GM21526 (cell line): ENCODE results near the gene RAB27A.
"Not testable (repeated sequence)": the region's sequence is repeated elsewhere in the genome, so short reads cannot be mapped to it uniquely, and the experiment has no call there.

ENCODE experiments used
- ATAC-seq: cut with Tn5 transposase; IDR thresholded peaks from one replicate; pipeline ENCODE4 v1.9.1; 2021; ENCODE audit warnings: moderate library complexity; ENCODE audit not compliant: unreplicated experiment, low FRiP score

RAB27A gene

GRCh38 chr15:55253580-55253979 lies 36.0 kb downstream of the RAB27A start:
- no peak for ATAC-seq

- not testable (repeated sequence) for ATAC-seq
These were observed 37.4 kb downstream of the RAB27A start for GRCh38 chr15:55252201-55252600.

- ATAC-seq = no peak
These were observed 38.7 kb downstream of the RAB27A start for GRCh38 chr15:55250941-55251340.

- no peak for ATAC-seq
These were observed 39.2 kb downstream of the RAB27A start for GRCh38 chr15:55250392-55250791.

GRCh38 chr15:55249885-55250284 lies 39.7 kb downstream of the RAB27A start:
- not testable (repeated sequence) for ATAC-seq

GRCh38 chr15:55248895-55249294 lies 40.7 kb downstream of the RAB27A start:
- ATAC-seq = no peak

GRCh38 chr15:55247766-55248427 lies 41.7 kb downstream of the RAB27A start:
- ATAC-seq = no peak

GRCh38 chr15:55247311-55247710 lies 42.3 kb downstream of the RAB27A start:
- ATAC-seq = no peak

- ATAC-seq = no peak
These were observed 43.0 kb downstream of the RAB27A start for GRCh38 chr15:55246567-55246966.

GRCh38 chr15:55245059-55245458 lies 44.6 kb downstream of the RAB27A start:
- no peak for ATAC-seq

GRCh38 chr15:55241891-55242290 lies 47.7 kb downstream of the RAB27A start:
- ATAC-seq = no peak

- ATAC-seq = no peak
These were observed 48.4 kb downstream of the RAB27A start for GRCh38 chr15:55241186-55241585.

- no peak for ATAC-seq
These were observed 49.4 kb downstream of the RAB27A start for GRCh38 chr15:55240125-55240760.

- no peak for ATAC-seq
These were observed 50.0 kb downstream of the RAB27A start for GRCh38 chr15:55239440-55240124.

- no peak for ATAC-seq
These were observed 50.7 kb downstream of the RAB27A start for GRCh38 chr15:55238877-55239276.

- no peak for ATAC-seq
These were observed 52.1 kb downstream of the RAB27A start for GRCh38 chr15:55237219-55238130.

GRCh38 chr15:55235546-55236036 lies 54.0 kb downstream of the RAB27A start:
- no peak for ATAC-seq

- no peak for ATAC-seq
These were observed 54.9 kb downstream of the RAB27A start for GRCh38 chr15:55234800-55235104.

GRCh38 chr15:55234104-55234799 lies 55.4 kb downstream of the RAB27A start:
- ATAC-seq = no peak

- ATAC-seq = no peak
These were observed 58.2 kb downstream of the RAB27A start for GRCh38 chr15:55231455-55231854.
